A673 (cell line): ENCODE measurements around the gene THNSL1. TPM values are rescaled to one million over a fixed set of nuclear protein-coding genes. Genes with fewer than 3 reads are reported as not detected.

Experiments used
- BruUV-seq: library from RNA; stranded (reverse); fragments of 400-500 nt; replicated peaks from 2 replicates; lab custom pipeline; 2021; lab: Mats Ljungman, UMichigan
- CTCF ChIA-PET: fragments of 300-600 bp; sonication (Branson Sonifier 250); formaldehyde crosslinking; loops from one replicate; lab custom pipeline; 2022; ENCODE audit warnings: antibody characterized with exemption; lab: Charles Lee
- POLR2A ChIA-PET: fragments of 300-600 bp; sonication (Branson Sonifier 250); formaldehyde crosslinking; loops from one replicate; lab custom pipeline; 2022; ENCODE audit warnings: antibody characterized with exemption; ENCODE audit not compliant: low non-redundant PET; lab: Charles Lee
- DNase-seq: peaks from one replicate; pipeline ENCODE4 v3.0.0-alpha.2; 2015; ENCODE audit warnings: low spot score
- H3K27ac ChIP-seq: fragments of 200-600 bp; sonication (generic); 2 replicates; pipeline ENCODE4 v1.5.1; 2016; ENCODE audit warnings: mixed run types, low read depth, mild to moderate bottlenecking, mixed read lengths, antibody characterized with exemption, low read length; ENCODE audit not compliant: poor library complexity, severe bottlenecking
- H3K27me3 ChIP-seq: fragments of 200-600 bp; sonication (generic); replicated peaks from 2 replicates; pipeline ENCODE4 v1.6.1; 2017; ENCODE audit warnings: mixed run types, low read depth, mild to moderate bottlenecking, mixed read lengths, antibody characterized with exemption, low read length; ENCODE audit not compliant: insufficient read depth, poor library complexity
- H3K36me3 ChIP-seq: fragments of 200-600 bp; sonication (generic); 2 replicates; pipeline ENCODE4 v1.6.1; 2016; ENCODE audit warnings: mixed run types, mild to moderate bottlenecking, mixed read lengths, antibody characterized with exemption, low read length; ENCODE audit not compliant: insufficient read depth, poor library complexity, severe bottlenecking
- H3K4me1 ChIP-seq: fragments of 200-600 bp; sonication (generic); 2 replicates; pipeline ENCODE4 v1.6.1; 2017; ENCODE audit warnings: mixed run types, mild to moderate bottlenecking, mixed read lengths, antibody characterized with exemption, low read length; ENCODE audit not compliant: insufficient read depth, poor library complexity, severe bottlenecking
- H3K4me3 ChIP-seq: fragments of 200-600 bp; sonication (generic); 2 replicates; pipeline ENCODE4 v1.5.1; 2016; ENCODE audit warnings: low read depth, mixed run types, mild to moderate bottlenecking, mixed read lengths, low read length; ENCODE audit not compliant: poor library complexity, severe bottlenecking
- H3K9me3 ChIP-seq: fragments of 200-600 bp; sonication (generic); 2 replicates; pipeline ENCODE4 v1.6.1; 2016; ENCODE audit warnings: mixed run types, low read depth, mild to moderate bottlenecking, mixed read lengths, antibody characterized with exemption, low read length; ENCODE audit not compliant: poor library complexity, severe bottlenecking
- CTCF ChIP-seq: fragments of 300-800, 200-600 bp; sonication (generic); conservative IDR thresholded peaks from 2 replicates; pipeline ENCODE4 v1.5.1; 2017; ENCODE audit warnings: low read depth, mild to moderate bottlenecking, antibody characterized with exemption, low read length, moderate library complexity, mixed read lengths
- EZH2 ChIP-seq: fragments of 200-600 bp; sonication (generic); IDR thresholded peaks from 2 replicates; pipeline ENCODE4 v1.6.1; 2017; ENCODE audit warnings: borderline replicate concordance, low read depth, mild to moderate bottlenecking, mixed read lengths, antibody characterized with exemption, low read length; ENCODE audit not compliant: poor library complexity, severe bottlenecking
- intact Hi-C: fragments of 100-400 bp; cut with micrococcal nuclease; formaldehyde crosslinking; loops from one replicate; pipeline ENCODE4 v1.10.0; 2022; ENCODE audit not compliant: unreplicated experiment
- total RNA-seq: library from RNA; stranded (reverse); gene quantifications from 2 replicates; pipeline ENCODE4 v1.2.3, GENCODE V29; 2021

THNSL1 gene
- total RNA-seq, 1 experiment from 2014 or later: 7.1 TPM

DNA sequence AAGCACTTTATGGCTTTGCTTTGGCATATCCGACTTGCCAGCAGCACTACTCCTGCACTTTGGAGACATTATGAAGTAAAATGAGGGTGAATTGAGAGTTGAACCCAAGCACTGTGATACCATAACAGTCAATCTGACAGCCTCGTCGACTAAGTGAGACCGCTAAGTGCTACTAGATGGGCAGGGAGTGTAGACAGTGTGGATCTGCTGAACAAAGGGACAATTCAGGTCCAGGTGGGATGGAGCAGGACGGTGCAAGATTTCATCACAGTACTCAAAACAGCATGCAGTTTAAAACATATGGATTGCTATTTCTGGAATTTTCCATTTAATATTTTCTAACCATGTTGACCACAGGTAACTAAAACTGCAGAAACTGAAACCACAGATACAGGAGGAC, 43.2 kb upstream of the THNSL1 start:
- Histone ChIP-seq H3K27ac (no peak overlapping the region), H3K9me3 (no peaks in the 10 kb centered on the region), H3K27me3 (no peaks in the 10 kb centered on the region), H3K4me3 (no peak overlapping the region), H3K4me1 (no peaks in the 10 kb centered on the region), H3K36me3 (no peaks in the 10 kb centered on the region)
- DNase-seq: no peak
- BruUV-seq: no TSS peak
- intact Hi-C loops: no loop called here
- no peak for TF ChIP-seq EZH2
- TF ChIP-seq CTCF: no peak
- POLR2A ChIA-PET: no interaction called here
- CTCF ChIA-PET: no interaction called here

DNA sequence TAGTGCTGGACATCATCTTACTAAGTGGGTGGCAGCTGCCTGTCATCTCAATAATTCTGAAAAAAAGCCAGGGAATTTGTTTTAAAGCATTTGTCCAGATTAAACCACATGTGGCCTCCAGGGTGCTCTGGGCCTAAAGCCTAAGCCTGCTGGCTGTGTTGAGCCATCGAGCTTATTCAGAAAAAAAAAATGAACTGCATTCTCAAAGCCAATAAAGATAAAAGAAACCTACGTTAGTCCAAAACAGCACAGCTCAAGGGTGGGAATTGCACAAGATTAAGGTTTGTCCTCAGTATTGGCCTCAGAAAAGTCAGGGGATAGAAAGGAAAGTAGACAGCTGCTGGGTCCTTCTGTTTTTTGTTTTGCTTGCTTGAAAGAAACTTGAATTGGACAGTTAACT, 41.4 kb upstream of the THNSL1 start:
- intact Hi-C loops: no loop called here
- Histone ChIP-seq H3K27ac (no peak overlapping the region), H3K4me1 (no peaks in the 10 kb centered on the region), H3K4me3 (no peak overlapping the region), H3K9me3 (no peaks in the 10 kb centered on the region), H3K36me3 (no peaks in the 10 kb centered on the region), H3K27me3 (no peaks in the 10 kb centered on the region)
- BruUV-seq: no TSS peak
- TF ChIP-seq EZH2: no peak
- no peak for DNase-seq
- ChIA-PET CTCF (no interaction called here), POLR2A (interaction anchor here (0.6 kb wide), 1 partner anchor 355 kb away, joined by 3 read pairs; no protein-coding TSS in a partner anchor)

DNA sequence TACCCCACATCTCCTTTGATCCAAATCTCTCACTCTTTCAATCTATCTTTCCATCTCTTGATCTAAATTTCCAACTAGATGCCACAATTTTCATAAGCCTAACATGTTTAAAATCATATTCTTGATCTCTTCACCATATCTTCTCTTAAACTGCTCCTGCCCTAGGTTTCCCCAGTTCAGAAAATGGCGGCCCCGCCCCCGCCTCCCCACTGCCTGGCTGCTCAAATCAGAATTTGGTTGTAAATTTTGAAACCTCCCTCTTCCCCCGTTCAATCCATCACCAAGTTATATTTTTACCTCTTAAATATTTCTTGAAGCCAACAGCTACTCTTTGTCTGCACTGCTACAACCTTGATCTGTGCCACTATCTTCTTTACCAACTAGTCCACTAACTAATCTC, 36.7 kb upstream of the THNSL1 start:
- H3K27ac ChIP-seq: no peak overlapping the region
- no peak for TF ChIP-seq EZH2
- no peak for TF ChIP-seq CTCF
- intact Hi-C loops: no loop called here
- no peaks in the 10 kb centered on the region for H3K27me3 ChIP-seq
- BruUV-seq: no TSS peak
- no peak overlapping the region for H3K4me3 ChIP-seq
- H3K36me3 ChIP-seq: no peaks in the 10 kb centered on the region
- CTCF ChIA-PET: interaction anchor here (0.6 kb wide), 1 partner anchor 47 kb away, joined by 3 read pairs; no protein-coding TSS in a partner anchor
- H3K4me1 ChIP-seq: no peaks in the 10 kb centered on the region
- no peaks in the 10 kb centered on the region for H3K9me3 ChIP-seq
- POLR2A ChIA-PET: no interaction called here
- no peak for DNase-seq

DNA sequence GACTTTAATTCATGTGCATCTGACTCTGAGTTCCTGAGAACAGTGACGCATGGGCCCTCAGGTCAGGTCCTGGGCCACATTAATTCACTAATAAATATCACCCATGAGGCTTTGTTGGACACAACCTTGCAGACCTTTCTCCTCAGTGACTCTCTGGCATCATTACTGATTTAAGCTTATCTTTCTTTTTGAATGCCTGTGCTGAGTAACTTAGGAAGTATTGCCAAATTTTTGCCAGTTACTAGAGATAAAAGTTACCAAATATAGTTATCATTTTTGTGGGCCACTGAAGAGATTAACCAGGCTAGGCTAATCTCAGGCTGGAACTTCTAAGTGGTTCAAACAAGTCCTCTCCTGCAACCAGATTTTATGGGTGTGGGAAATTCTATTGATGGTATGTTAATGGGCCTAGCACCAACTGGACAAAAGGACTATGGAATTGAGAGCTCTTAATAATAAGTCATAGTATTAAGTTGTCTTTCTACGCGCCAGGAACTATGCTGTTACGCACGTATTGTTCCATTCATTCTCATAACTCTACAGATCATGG, 35.2 kb upstream of the THNSL1 start:
- no peak overlapping the region for H3K27ac ChIP-seq
- H3K4me3 ChIP-seq: no peak overlapping the region
- no peaks in the 10 kb centered on the region for H3K36me3 ChIP-seq
- no peak for DNase-seq
- BruUV-seq: no TSS peak
- CTCF ChIA-PET: no interaction called here
- intact Hi-C loops: no loop called here
- no peaks in the 10 kb centered on the region for H3K9me3 ChIP-seq
- no peaks in the 10 kb centered on the region for H3K27me3 ChIP-seq
- no peaks in the 10 kb centered on the region for H3K4me1 ChIP-seq
- POLR2A ChIA-PET: no interaction called here
- TF ChIP-seq EZH2: no peak
